Hematopoietic multipotent progenitor cell treated with erythropoietin and hydrocortisone succinate and interleukin-3 and kit ligand, for 17 days (in vitro differentiated cells): Measurements from ENCODE around the gene SF3A1.

Source experiments
- DNase-seq: peaks from one replicate; pipeline ENCODE4 v3.0.0-alpha.2; 2015; ENCODE audit warnings: low spot score

Gene SF3A1

GRCh38 chr22:30386960-30387827 lies 30.5 kb upstream of the SF3A1 start, which contains the start of gene RNF215:
TSS of gene RNF215 (minus strand) at chr22:30387411. CDS start at chr22:30387313, 98 bp downstream.
- DNase-seq, result peak; percentile 90

- no peak for DNase-seq
These were observed 29.9 kb upstream of the SF3A1 start for GRCh38 chr22:30386608-30386959.

GRCh38 chr22:30385942-30386341 lies 29.2 kb upstream of the SF3A1 start:
- no peak for DNase-seq

- DNase-seq, result no peak
These were observed 26.4 kb upstream of the SF3A1 start for GRCh38 chr22:30383061-30383460.

GRCh38 chr22:30382340-30382739 lies 25.6 kb upstream of the SF3A1 start:
- no peak for DNase-seq

- DNase-seq, result no peak
These were observed 24.6 kb upstream of the SF3A1 start for GRCh38 chr22:30381264-30381663.

- DNase-seq, result no peak
These were observed 23.3 kb upstream of the SF3A1 start for GRCh38 chr22:30380011-30380410.

- DNase-seq, result no peak
These were observed 18.7 kb upstream of the SF3A1 start for GRCh38 chr22:30375312-30375849.

- no peak for DNase-seq
These were observed 16.9 kb upstream of the SF3A1 start for GRCh38 chr22:30373331-30374325.

GRCh38 chr22:30372915-30373314 lies 16.2 kb upstream of the SF3A1 start:
- DNase-seq, result no peak

- no peak for DNase-seq
These were observed 15.3 kb upstream of the SF3A1 start for GRCh38 chr22:30371981-30372380.

- DNase-seq, result no peak
These were observed 14.6 kb upstream of the SF3A1 start for GRCh38 chr22:30371321-30371720.

- DNase-seq, result no peak
These were observed 14.0 kb upstream of the SF3A1 start for GRCh38 chr22:30370641-30371230.

- no peak for DNase-seq
These were observed 11.7 kb upstream of the SF3A1 start for GRCh38 chr22:30368420-30368819.

GRCh38 chr22:30365891-30366290 lies 9.2 kb upstream of the SF3A1 start:
- DNase-seq, result no peak

- DNase-seq, result peak; percentile 79
These were observed 6.1 kb upstream of the SF3A1 start for GRCh38 chr22:30362651-30363281.

GRCh38 chr22:30361916-30362650 lies 5.4 kb upstream of the SF3A1 start:
- no peak for DNase-seq

GRCh38 chr22:30358541-30358940 lies 1.8 kb upstream of the SF3A1 start:
- DNase-seq, result no peak

GRCh38 chr22:30357650-30358215 lies 1.0 kb upstream of the SF3A1 start:
- DNase-seq, result no peak

GRCh38 chr22:30357236-30357570 lies 509 bp upstream of the SF3A1 start:
- DNase-seq, result no peak

- no peak for DNase-seq
These were observed 2.0 kb downstream of the SF3A1 start for GRCh38 chr22:30354644-30355043.
